SKM-1 (cell line): ENCODE results near the gene TMEM135.
"Not testable (repeated sequence)": the region's sequence is repeated elsewhere in the genome, so short reads cannot be mapped to it uniquely, and the experiment has no call there.

ENCODE experiments used
- DNase-seq: peaks from one replicate; lab custom pipeline; 2025; ENCODE audit not compliant: unreplicated experiment; lab: John Stamatoyannopoulos, UW

The TMEM135 gene

GRCh38 chr11:87255589-87255988 lies 217.9 kb downstream of the TMEM135 start:
- DNase-seq = no peak

GRCh38 chr11:87256694-87257340 lies 219.1 kb downstream of the TMEM135 start:
- no peak for DNase-seq

- DNase-seq = no peak
Observed at GRCh38 chr11:87258171-87258833, 220.6 kb downstream of the TMEM135 start.

- no peak for DNase-seq
Observed at GRCh38 chr11:87259736-87260135, 222.0 kb downstream of the TMEM135 start.

- no peak for DNase-seq
Observed at GRCh38 chr11:87260811-87261210, 223.1 kb downstream of the TMEM135 start.

- no peak for DNase-seq
Observed at GRCh38 chr11:87263264-87263838, 225.6 kb downstream of the TMEM135 start.

GRCh38 chr11:87263979-87264378 lies 226.2 kb downstream of the TMEM135 start:
- no peak for DNase-seq

GRCh38 chr11:87265132-87265531 lies 227.4 kb downstream of the TMEM135 start:
- DNase-seq = no peak

GRCh38 chr11:87265979-87266378 lies 228.2 kb downstream of the TMEM135 start:
- no peak for DNase-seq

GRCh38 chr11:87266751-87267150 lies 229.0 kb downstream of the TMEM135 start:
- no peak for DNase-seq

- not testable (repeated sequence) for DNase-seq
Observed at GRCh38 chr11:87271951-87272350, 234.2 kb downstream of the TMEM135 start.

GRCh38 chr11:87275176-87275575 lies 237.4 kb downstream of the TMEM135 start:
- no peak for DNase-seq

- no peak for DNase-seq
Observed at GRCh38 chr11:87280143-87280542, 242.4 kb downstream of the TMEM135 start.

- DNase-seq = no peak
Observed at GRCh38 chr11:87281496-87281895, 243.8 kb downstream of the TMEM135 start.

GRCh38 chr11:87284306-87284705 lies 246.6 kb downstream of the TMEM135 start:
- no peak for DNase-seq

GRCh38 chr11:87285674-87286073 lies 247.9 kb downstream of the TMEM135 start:
- not testable (repeated sequence) for DNase-seq

- no peak for DNase-seq
Observed at GRCh38 chr11:87286338-87286737, 248.6 kb downstream of the TMEM135 start.

- peak; percentile 43 for DNase-seq
Observed at GRCh38 chr11:87290304-87290922, 252.7 kb downstream of the TMEM135 start.

GRCh38 chr11:87292598-87292997 lies 254.9 kb downstream of the TMEM135 start:
- no peak for DNase-seq

GRCh38 chr11:87295237-87295636 lies 257.5 kb downstream of the TMEM135 start:
- no peak for DNase-seq

- DNase-seq = no peak
Observed at GRCh38 chr11:87296627-87297026, 258.9 kb downstream of the TMEM135 start.

- no peak for DNase-seq
Observed at GRCh38 chr11:87298155-87298554, 260.4 kb downstream of the TMEM135 start.
